Measurements from ENCODE around the gene ACVR1. TPM values are rescaled to one million over a fixed set of nuclear protein-coding genes. Genes with fewer than 3 reads are reported as not detected.

Gene ACVR1
- total RNA-seq, 1 donor from 2014 or later, result 35.0 TPM

- H3K4me3 ChIP-seq, result no peak overlapping the region
- DNase-seq (no peak), ATAC-seq (peak; percentile 37 to 77)
- no peak overlapping the region for H3K27ac ChIP-seq
- intact Hi-C loops (cut with DNase I), result no loop called here
- H3K9me3 ChIP-seq, result no peaks in the 10 kb centered on the region
- no peaks in the 10 kb centered on the region for H3K27me3 ChIP-seq (ENCODE audit: low read depth)
- H3K4me1 ChIP-seq, result no peaks in the 10 kb centered on the region
- no peak for TF ChIP-seq CTCF (IDR thresholded peaks at IDR 0.05)
- no peaks in the 10 kb centered on the region for H3K36me3 ChIP-seq
These were observed 24.1 kb upstream of the ACVR1 start for GRCh38 chr2:157900203-157900602.

GRCh38 chr2:157899125-157899839 is 23.2 kb upstream of the ACVR1 start:
- intact Hi-C loops (cut with DNase I), result no loop called here
- H3K4me3 ChIP-seq, result no peak overlapping the region
- H3K9me3 ChIP-seq, result no peaks in the 10 kb centered on the region
- H3K4me1 ChIP-seq, result no peaks in the 10 kb centered on the region
- H3K27ac ChIP-seq, result no peak overlapping the region
- no peaks in the 10 kb centered on the region for H3K27me3 ChIP-seq (ENCODE audit: low read depth)
- DNase-seq (no peak), ATAC-seq (no peak)
- no peaks in the 10 kb centered on the region for H3K36me3 ChIP-seq
- TF ChIP-seq CTCF (IDR thresholded peaks at IDR 0.05), result no peak

- no peak for TF ChIP-seq CTCF (IDR thresholded peaks at IDR 0.05)
- Histone ChIP-seq H3K27me3 (ENCODE audit: low read depth) (no peaks in the 10 kb centered on the region), H3K9me3 (no peaks in the 10 kb centered on the region), H3K27ac (no peak overlapping the region), H3K4me3 (no peak overlapping the region), H3K4me1 (no peaks in the 10 kb centered on the region), H3K36me3 (no peaks in the 10 kb centered on the region)
- DNase-seq, result no peak
- ATAC-seq, result peak; percentile 37 to 62
- intact Hi-C loops (cut with DNase I), result no loop called here
These were observed 22.5 kb upstream of the ACVR1 start for GRCh38 chr2:157898591-157898996.

GRCh38 chr2:157897106-157897971 is 21.2 kb upstream of the ACVR1 start:
- TF ChIP-seq CTCF (IDR thresholded peaks at IDR 0.05), result no peak
- no peaks in the 10 kb centered on the region for H3K36me3 ChIP-seq
- H3K4me3 ChIP-seq, result peak overlapping the region; percentile 2
- H3K27me3 ChIP-seq (ENCODE audit: low read depth), result no peaks in the 10 kb centered on the region
- peak overlapping the region; percentile 60 for H3K27ac ChIP-seq
- DNase-seq (no peak), ATAC-seq (peak; percentile 16 to 30)
- H3K4me1 ChIP-seq, result no peaks in the 10 kb centered on the region
- no peaks in the 10 kb centered on the region for H3K9me3 ChIP-seq
- intact Hi-C loops (cut with DNase I), result no loop called here

GRCh38 chr2:157895531-157895930 is 19.4 kb upstream of the ACVR1 start:
- no peak for TF ChIP-seq CTCF (IDR thresholded peaks at IDR 0.05)
- ATAC-seq, result no peak
- intact Hi-C loops (cut with DNase I), result no loop called here

More at GRCh38 chr2:157895531-157895930, 19.4 kb upstream of the ACVR1 start:
- Histone ChIP-seq H3K4me3 (no peak overlapping the region), H3K36me3 (no peaks in the 10 kb centered on the region), H3K27ac (no peak overlapping the region), H3K9me3 (no peaks in the 10 kb centered on the region), H3K27me3 (ENCODE audit: low read depth) (no peaks in the 10 kb centered on the region), H3K4me1 (no peaks in the 10 kb centered on the region)
- no peak for DNase-seq

Measured in lower lobe of right lung (tissue), 2 donors.